Measurements from ENCODE around the gene TADA2A.

DNA sequence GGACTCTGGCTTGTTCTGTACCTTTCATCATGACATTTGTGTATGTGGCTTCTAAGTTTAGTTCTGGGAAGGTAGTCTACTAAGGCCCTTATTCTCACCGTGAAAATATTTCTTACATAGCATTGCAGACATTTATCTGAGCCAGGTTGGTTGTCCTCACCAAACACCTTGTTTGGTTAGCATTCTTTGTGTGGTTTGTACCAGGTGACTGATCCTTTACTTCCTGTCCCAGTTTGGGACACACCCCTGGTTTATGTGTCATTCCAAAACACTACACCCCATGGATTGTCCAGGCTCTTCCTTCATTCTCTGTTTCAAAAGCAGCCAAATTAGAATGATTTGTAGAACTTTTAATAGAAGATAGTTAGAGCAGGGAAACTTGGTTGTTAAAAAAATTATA is 59.8 kb downstream of the TADA2A start:
- no peak for TF ChIP-seq POLR2A (IDR thresholded peaks at IDR 0.05)
- TF ChIP-seq, protein P1, sequence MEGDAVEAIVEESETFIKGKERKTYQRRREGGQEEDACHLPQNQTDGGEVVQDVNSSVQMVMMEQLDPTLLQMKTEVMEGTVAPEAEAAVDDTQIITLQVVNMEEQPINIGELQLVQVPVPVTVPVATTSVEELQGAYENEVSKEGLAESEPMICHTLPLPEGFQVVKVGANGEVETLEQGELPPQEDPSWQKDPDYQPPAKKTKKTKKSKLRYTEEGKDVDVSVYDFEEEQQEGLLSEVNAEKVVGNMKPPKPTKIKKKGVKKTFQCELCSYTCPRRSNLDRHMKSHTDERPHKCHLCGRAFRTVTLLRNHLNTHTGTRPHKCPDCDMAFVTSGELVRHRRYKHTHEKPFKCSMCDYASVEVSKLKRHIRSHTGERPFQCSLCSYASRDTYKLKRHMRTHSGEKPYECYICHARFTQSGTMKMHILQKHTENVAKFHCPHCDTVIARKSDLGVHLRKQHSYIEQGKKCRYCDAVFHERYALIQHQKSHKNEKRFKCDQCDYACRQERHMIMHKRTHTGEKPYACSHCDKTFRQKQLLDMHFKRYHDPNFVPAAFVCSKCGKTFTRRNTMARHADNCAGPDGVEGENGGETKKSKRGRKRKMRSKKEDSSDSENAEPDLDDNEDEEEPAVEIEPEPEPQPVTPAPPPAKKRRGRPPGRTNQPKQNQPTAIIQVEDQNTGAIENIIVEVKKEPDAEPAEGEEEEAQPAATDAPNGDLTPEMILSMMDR (IDR thresholded peaks at IDR 0.05) = no peak
